Type B pancreatic cell (in vitro differentiated cells): ENCODE data around the gene BUD23. TPM values are rescaled to one million over a fixed set of nuclear protein-coding genes. Genes with fewer than 3 reads are reported as not detected.
"Not testable (repeated sequence)": the region's sequence is repeated elsewhere in the genome, so short reads cannot be mapped to it uniquely, and the experiment has no call there.

ENCODE experiments used
- DNase-seq: peaks from one replicate; pipeline ENCODE4 v3.0.0; 2021; ENCODE audit warnings: mixed read lengths; ENCODE audit not compliant: unreplicated experiment; ENCODE audit errors: extremely low spot score
- H3K27ac Mint-ChIP-seq: 2 replicates; pipeline ENCODE4 v1.8.0; 2021; ENCODE audit warnings: mild to moderate bottlenecking, mixed read lengths
- H3K27me3 Mint-ChIP-seq: 2 replicates; pipeline ENCODE4 v1.8.0; 2021; ENCODE audit warnings: mixed read lengths
- H3K36me3 Mint-ChIP-seq: 2 replicates; pipeline ENCODE4 v1.8.0; 2021; ENCODE audit warnings: mixed read lengths
- H3K4me1 Mint-ChIP-seq: one replicate; pipeline ENCODE4 v1.8.0; 2021; ENCODE audit warnings: mixed read lengths; ENCODE audit not compliant: unreplicated experiment
- H3K4me3 Mint-ChIP-seq: 2 replicates; pipeline ENCODE4 v1.8.0; 2021; ENCODE audit warnings: mild to moderate bottlenecking, mixed read lengths
- H3K9me3 Mint-ChIP-seq: 2 replicates; pipeline ENCODE4 v1.8.0; 2021; ENCODE audit warnings: mixed read lengths
- total RNA-seq: library from RNA; stranded (reverse); gene quantifications from 2 replicates; pipeline ENCODE4 v1.2.1, GENCODE V29; 2021; ENCODE audit warnings: low replicate concordance
- TF ChIP-seq, protein P1 (sequence below): fragments of 200-600 bp; sonication (generic); conservative IDR thresholded peaks from 2 replicates; pipeline ENCODE4 v1.5.0; 2021; ENCODE audit warnings: antibody characterized with exemption, mild to moderate bottlenecking

Gene BUD23
- total RNA-seq, 1 donor from 2014 or later: 68.4 TPM

DNA sequence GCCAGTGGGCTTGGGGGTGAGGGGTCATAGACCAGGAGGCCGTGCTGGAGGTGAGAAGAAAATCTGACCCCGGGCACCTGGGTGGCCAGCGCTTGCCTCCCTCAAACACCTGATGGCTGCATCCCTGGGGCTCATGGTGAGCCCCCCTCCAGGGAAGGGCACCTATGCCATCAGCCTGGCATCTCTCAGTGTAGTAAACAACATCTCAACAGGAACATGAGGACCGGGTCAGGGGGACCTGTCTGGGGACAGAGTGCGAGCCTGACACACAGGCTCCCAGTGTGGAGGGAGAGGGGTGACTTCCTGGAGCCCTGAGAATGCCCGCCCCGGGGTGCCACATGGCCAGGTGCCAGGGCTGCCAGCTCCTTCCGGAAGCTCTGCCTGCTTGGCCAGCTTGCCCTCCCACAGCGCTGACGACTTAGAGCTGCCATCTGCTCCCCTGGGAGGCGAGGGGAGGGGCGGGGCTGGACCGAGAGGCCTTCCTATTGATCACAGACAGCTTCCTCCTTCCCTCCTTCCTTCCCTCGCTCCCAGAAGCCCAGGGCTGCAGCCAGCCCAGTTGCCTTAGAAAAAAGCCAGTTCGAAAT, 23.7 kb downstream of the BUD23 start:
- H3K4me1 Mint-ChIP-seq: peaks cover 3% of the 10 kb centered on the region
- H3K4me3 Mint-ChIP-seq: no peak overlapping the region
- TF ChIP-seq, protein P1, sequence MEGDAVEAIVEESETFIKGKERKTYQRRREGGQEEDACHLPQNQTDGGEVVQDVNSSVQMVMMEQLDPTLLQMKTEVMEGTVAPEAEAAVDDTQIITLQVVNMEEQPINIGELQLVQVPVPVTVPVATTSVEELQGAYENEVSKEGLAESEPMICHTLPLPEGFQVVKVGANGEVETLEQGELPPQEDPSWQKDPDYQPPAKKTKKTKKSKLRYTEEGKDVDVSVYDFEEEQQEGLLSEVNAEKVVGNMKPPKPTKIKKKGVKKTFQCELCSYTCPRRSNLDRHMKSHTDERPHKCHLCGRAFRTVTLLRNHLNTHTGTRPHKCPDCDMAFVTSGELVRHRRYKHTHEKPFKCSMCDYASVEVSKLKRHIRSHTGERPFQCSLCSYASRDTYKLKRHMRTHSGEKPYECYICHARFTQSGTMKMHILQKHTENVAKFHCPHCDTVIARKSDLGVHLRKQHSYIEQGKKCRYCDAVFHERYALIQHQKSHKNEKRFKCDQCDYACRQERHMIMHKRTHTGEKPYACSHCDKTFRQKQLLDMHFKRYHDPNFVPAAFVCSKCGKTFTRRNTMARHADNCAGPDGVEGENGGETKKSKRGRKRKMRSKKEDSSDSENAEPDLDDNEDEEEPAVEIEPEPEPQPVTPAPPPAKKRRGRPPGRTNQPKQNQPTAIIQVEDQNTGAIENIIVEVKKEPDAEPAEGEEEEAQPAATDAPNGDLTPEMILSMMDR: no peak
- DNase-seq: no peak
- no peaks in the 10 kb centered on the region for H3K9me3 Mint-ChIP-seq
- peaks cover 2% of the 10 kb centered on the region for H3K36me3 Mint-ChIP-seq
- no peak overlapping the region for H3K27ac Mint-ChIP-seq
- no peaks in the 10 kb centered on the region for H3K27me3 Mint-ChIP-seq

DNA sequence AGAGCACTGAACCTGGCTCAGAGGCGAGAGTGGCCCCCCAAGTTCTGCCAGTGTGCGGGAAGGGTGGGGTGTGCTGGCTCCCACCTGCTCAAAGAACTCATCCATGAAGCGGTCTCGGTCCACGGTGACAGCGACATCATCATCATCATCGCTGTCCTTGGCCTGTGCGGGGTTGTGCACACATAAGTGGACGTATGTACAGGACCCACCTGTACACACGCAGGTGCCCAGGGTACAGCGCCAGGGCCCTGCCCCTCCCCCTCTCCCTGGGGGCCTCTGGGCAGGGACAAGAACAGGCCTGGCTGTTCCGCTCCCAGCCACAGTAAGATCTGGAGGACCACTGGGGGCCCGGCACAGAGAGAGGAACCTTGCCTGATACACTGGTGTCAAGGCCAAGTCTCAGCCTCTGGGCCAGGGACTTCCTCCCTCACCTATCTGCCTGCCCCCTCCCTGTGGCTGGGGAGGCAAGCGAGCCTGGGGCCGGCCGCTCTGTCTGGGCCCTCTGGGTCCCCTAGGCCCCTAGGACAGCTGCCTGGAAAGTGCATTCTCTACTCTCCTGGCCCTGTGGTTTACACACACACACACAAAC, 25.7 kb downstream of the BUD23 start:
- no peak overlapping the region for H3K27ac Mint-ChIP-seq
- H3K4me1 Mint-ChIP-seq: no peaks in the 10 kb centered on the region
- no peak overlapping the region for H3K4me3 Mint-ChIP-seq
- H3K9me3 Mint-ChIP-seq: no peaks in the 10 kb centered on the region
- H3K27me3 Mint-ChIP-seq: no peaks in the 10 kb centered on the region
- TF ChIP-seq, protein P1: no peak
- no peaks in the 10 kb centered on the region for H3K36me3 Mint-ChIP-seq
- DNase-seq: no peak

DNA sequence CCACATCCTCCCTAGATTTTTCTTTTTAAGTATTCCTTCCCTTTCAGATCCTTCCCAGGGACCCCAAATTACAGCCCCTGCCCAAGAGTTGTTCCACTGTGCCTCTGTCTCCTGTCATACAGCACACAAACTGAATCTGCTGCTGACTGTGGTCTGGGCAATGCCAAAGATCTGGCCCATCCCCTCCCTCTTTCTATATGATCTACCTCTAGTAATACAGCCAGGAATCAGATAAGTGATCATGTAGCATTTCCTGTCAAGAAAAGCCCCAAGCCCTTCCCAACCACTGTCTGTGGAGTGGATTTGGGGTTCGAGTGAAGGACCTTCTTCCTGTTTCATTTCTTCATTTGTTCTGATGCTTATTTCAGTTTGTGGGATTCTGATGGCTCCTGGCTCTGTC, 29.4 kb downstream of the BUD23 start:
- no peaks in the 10 kb centered on the region for H3K9me3 Mint-ChIP-seq
- peaks cover 14% of the 10 kb centered on the region for H3K4me1 Mint-ChIP-seq
- no peaks in the 10 kb centered on the region for H3K27me3 Mint-ChIP-seq
- no peaks in the 10 kb centered on the region for H3K36me3 Mint-ChIP-seq
- DNase-seq: no peak
- no peak overlapping the region for H3K4me3 Mint-ChIP-seq
- TF ChIP-seq, protein P1: no peak
- H3K27ac Mint-ChIP-seq: no peak overlapping the region

DNA sequence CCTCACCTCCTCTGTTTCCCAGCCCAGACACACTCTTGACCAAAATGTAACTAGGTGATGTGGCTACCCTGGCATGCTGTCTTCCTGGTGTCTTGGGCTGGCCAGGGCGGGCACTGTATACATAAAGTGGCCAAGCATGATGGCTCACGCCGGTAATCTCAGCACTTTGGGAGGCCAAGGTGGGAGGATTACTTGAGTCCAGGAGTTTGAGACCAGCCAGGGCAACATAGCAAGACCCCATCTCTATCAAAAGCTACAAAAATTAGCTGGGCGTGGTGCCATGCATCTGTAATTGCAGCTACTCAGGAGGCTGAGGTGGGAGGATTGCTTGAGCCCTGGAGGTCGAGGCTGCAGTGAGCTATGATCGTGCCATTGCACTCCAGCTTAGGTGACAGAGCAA, 29.9 kb downstream of the BUD23 start:
- H3K4me3 Mint-ChIP-seq, H3K9me3 Mint-ChIP-seq, DNase-seq, H3K27ac Mint-ChIP-seq, H3K36me3 Mint-ChIP-seq, H3K27me3 Mint-ChIP-seq: not testable (repeated sequence)
- H3K4me1 Mint-ChIP-seq: peaks cover 18% of the 10 kb centered on the region

DNA sequence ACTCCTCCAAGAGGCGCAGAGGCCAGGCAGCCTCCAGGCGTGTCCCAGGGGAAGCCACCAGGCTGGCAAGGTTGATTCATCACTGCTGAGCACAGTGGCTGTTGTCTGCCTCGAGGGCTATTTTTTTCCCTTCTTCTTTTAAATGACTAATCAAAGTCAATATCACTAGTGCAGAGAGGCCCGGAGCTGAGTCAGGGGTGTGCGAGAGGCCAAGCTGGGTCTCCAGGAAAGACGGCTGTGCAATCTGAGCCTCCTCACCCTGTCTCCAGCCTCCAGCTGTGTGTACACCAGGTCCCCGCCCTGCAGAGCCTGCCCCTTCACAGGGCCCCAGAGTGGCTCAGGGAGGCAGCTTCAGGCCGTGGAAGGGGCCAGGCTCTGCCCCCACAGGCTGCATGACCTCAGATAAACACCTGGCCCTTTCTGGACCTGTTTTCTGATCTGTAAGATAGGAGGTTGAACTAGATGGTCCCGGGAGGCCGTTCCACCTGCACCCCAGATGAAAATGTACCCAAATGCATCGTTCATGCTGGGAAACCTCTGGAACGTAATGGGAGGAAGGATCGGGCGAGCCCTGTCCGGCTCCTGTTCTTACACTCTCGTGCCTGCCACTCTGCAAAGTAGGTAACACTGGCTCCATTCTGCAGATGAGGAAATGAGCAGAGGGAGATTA, 32.4 kb downstream of the BUD23 start:
- peaks cover 5% of the 10 kb centered on the region for H3K27me3 Mint-ChIP-seq
- peaks cover 18% of the 10 kb centered on the region for H3K4me1 Mint-ChIP-seq
- no peaks in the 10 kb centered on the region for H3K9me3 Mint-ChIP-seq
- TF ChIP-seq, protein P1: no peak
- no peaks in the 10 kb centered on the region for H3K36me3 Mint-ChIP-seq
- no peak for DNase-seq
- peak overlapping the region; percentile 80 for H3K27ac Mint-ChIP-seq
- H3K4me3 Mint-ChIP-seq: peak overlapping the region; percentile 75

DNA sequence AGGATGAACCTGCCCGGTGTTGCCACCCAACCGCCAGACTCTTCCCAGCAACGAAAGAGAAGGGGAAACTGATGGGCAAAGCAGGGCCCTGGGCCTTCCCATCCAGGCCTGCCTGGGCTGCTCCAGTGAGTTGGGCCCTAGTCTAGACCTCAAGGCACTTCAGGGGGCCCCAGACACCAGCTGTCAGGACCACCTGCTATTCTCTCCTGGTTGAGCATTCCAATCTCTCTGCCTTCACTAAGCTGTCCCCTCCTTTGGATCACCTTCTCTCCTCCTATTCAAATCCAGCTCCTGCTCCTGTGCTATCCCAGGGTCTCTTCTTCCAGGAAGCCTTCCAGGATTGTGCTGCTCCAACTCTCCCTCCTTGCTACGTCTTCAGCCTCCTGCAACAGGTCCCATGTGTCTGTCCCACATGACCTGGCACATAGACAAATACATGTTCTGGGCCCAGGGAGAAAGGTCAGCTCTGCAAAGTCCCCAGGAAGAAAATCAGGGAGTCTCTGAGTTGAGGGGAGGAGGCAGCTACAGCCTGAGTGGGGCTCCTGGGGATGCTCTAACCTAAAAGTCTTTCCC, 33.0 kb downstream of the BUD23 start:
- Mint-ChIP-seq H3K9me3 (no peaks in the 10 kb centered on the region), H3K27me3 (peaks cover 5% of the 10 kb centered on the region), H3K4me3 (peak overlapping the region; percentile 75), H3K27ac (peak overlapping the region; percentile 80), H3K4me1 (peaks cover 18% of the 10 kb centered on the region), H3K36me3 (no peaks in the 10 kb centered on the region)
- DNase-seq: no peak
- TF ChIP-seq, protein P1: no peak
